Measurements from ENCODE around the gene GAN.

GRCh38 chr16:81409016-81409556, 94.3 kb downstream of the GAN start:
- no peak for TF ChIP-seq CTCF (IDR thresholded peaks at IDR 0.05)
- no peak for TF ChIP-seq POLR2AphosphoS5 (IDR thresholded peaks at IDR 0.05)
- no peak for TF ChIP-seq POLR2A (IDR thresholded peaks at IDR 0.05)

Data from gastroesophageal sphincter (tissue), 3 donors.